ENCODE measurements around the gene C10orf67. TPM values are rescaled to one million over a fixed set of nuclear protein-coding genes. Genes with fewer than 3 reads are reported as not detected.
A peak's percentile ranks its signal among the peaks of the same experiment; 100 is the strongest.

Gene C10orf67
- total RNA-seq, 1 experiment from 2014 or later = not detected

DNA sequence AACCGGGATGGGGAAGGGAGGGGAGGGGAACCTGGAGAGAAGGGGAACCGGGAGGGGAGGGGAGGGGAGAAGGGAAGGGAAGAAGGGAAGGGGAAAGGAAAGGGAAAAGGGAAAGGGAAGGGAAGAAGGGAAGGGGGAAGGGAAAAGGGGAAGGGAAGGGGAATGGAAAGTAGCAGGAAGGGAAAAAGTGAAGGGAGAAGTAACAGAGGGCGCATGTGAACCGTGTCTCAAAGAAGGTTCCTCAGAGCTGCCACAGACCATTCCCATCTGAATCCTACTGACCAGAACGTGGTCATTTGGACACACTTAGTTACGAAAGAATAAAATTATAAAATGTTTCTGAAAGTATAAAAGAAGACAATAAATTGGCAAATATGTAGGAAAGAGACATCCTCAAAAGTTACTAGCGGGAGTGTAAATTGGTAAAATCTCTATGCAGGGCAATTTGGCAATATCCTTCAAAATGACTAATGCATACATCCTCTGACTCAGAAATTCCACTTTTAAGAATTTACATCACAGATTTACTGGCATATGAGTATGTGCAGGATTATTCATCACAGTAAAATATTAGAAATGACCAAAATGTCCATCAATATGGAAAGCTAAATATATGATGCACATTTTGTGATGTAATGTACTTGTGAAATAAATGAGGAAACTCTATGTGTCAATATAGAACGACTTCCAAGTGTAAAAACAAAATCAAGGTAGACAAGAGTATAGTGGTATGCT is 12.9 kb downstream of the C10orf67 start:
- H3K4me2 ChIP-seq (ENCODE audit: low read length) = no peak overlapping the region
- ChIA-PET CTCF (interaction anchor here (0.9 kb wide), 1 partner anchor 17 kb away, joined by 3 read pairs; no protein-coding TSS in a partner anchor), RAD21 (ENCODE audit: low non-redundant PET in 1 of 2, low total read pairs in 2 of 2, uncharacterized antibody in 2 of 2, unreplicated experiment in 2 of 2) (no interaction called here), POLR2A (no interaction called here)
- no peaks in the 10 kb centered on the region for H3K79me2 ChIP-seq (ENCODE audit: insufficient read depth, low read length)
- no peaks in the 10 kb centered on the region for H3K9me2 ChIP-seq (ENCODE audit: insufficient read depth)
- H3K27me3 ChIP-seq (ENCODE audit: insufficient read depth, low read length) = peaks cover 7% of the 10 kb centered on the region
- H3K4me3 ChIP-seq (replicated peaks in 1 of 2; ENCODE audit: low read depth in 1 of 2, low read length in 2 of 2) = no peak overlapping the region
- no peak for DNase-seq (ENCODE audit: low read depth, low spot score)
- intact Hi-C loops (cut with micrococcal nuclease) = no loop called here
- no peak overlapping the region for H3K27ac ChIP-seq (ENCODE audit: low read depth, low read length)
- H3K4me1 ChIP-seq (ENCODE audit: control insufficient read depth in 1 of 2, insufficient read depth in 2 of 2, low read length in 2 of 2) = peaks cover 0 to 6% of the 10 kb centered on the region in 2 experiments; a peak in 1 of 4 replicates
- no peak overlapping the region for H3K9ac ChIP-seq (ENCODE audit: low read length)
- no peak for ATAC-seq
- H3K36me3 ChIP-seq (ENCODE audit: control insufficient read depth in 1 of 2, insufficient read depth in 2 of 2, low read length in 2 of 2) = no peaks in the 10 kb centered on the region
- TF ChIP-seq CBX3 (IDR thresholded peaks at IDR 0.05; ENCODE audit: low read depth) = no peak
- peak; percentile 33; the same call in 1 of the 2 replicates for TF ChIP-seq FOSL1 (IDR thresholded peaks at IDR 0.05; ENCODE audit: low read depth)
- no TSS peak for BruUV-seq (replicated peaks)
- H3K9me3 ChIP-seq (ENCODE audit: control insufficient read depth in 1 of 2, insufficient read depth in 1 of 2, low read depth in 1 of 2, low read length in 2 of 2) = no peaks in the 10 kb centered on the region
- H4K20me1 ChIP-seq (ENCODE audit: insufficient read depth) = no peaks in the 10 kb centered on the region
- H2AFZ ChIP-seq (ENCODE audit: low read depth, low read length, poor library complexity, severe bottlenecking) = no peak overlapping the region

DNA sequence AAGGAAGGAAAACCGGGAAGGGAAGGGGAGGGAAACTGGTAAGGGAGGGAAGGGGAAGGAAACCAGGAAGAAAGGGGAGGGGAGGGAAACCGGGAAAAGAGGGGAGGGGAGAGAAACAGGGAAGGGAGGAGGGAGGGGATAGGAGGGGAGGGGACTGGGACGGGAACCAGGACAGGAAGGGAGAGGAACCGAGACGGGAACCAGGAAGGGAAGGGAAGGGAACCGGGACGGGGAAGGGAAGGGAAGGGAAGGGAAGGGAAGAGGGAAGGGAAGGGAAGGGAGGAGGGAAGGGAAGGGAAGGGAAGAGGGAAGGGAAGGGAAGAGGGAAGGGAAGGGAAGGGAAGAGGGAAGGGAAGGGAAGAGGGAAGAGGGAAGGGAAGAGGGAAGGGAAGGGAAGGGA is 13.6 kb downstream of the C10orf67 start:
- H3K4me1 ChIP-seq (ENCODE audit: control insufficient read depth in 1 of 2, insufficient read depth in 2 of 2, low read length in 2 of 2) = peaks cover 0 to 6% of the 10 kb centered on the region in 2 experiments; a peak in 1 of 4 replicates
- no peaks in the 10 kb centered on the region for H4K20me1 ChIP-seq (ENCODE audit: insufficient read depth)
- ChIA-PET RAD21 (ENCODE audit: low non-redundant PET in 1 of 2, low total read pairs in 2 of 2, uncharacterized antibody in 2 of 2, unreplicated experiment in 2 of 2) (no interaction called here), POLR2A (no interaction called here), CTCF (no interaction called here)
- intact Hi-C loops (cut with micrococcal nuclease) = no loop called here
- DNase-seq (ENCODE audit: low read depth, low spot score) (no peak), ATAC-seq (no peak)
- no peaks in the 10 kb centered on the region for H3K79me2 ChIP-seq (ENCODE audit: insufficient read depth, low read length)
- H2AFZ ChIP-seq (ENCODE audit: low read depth, low read length, poor library complexity, severe bottlenecking) = no peak overlapping the region
- H3K9me3 ChIP-seq (ENCODE audit: control insufficient read depth in 1 of 2, insufficient read depth in 1 of 2, low read depth in 1 of 2, low read length in 2 of 2) = no peaks in the 10 kb centered on the region
- H3K9ac ChIP-seq (ENCODE audit: low read length) = no peak overlapping the region
- H3K9me2 ChIP-seq (ENCODE audit: insufficient read depth) = no peaks in the 10 kb centered on the region
- no peak for TF ChIP-seq ZFX (IDR thresholded peaks at IDR 0.05)
- no peak for TF ChIP-seq SP1 (IDR thresholded peaks at IDR 0.05; ENCODE audit: low read depth)
- TF ChIP-seq CBX3 (IDR thresholded peaks at IDR 0.05; ENCODE audit: low read depth) = no peak
- no peak for TF ChIP-seq RAD21 (IDR thresholded peaks at IDR 0.05; ENCODE audit: low read depth)
- TF ChIP-seq SIN3A (IDR thresholded peaks at IDR 0.05; ENCODE audit: low read depth) = no peak
- no peak for TF ChIP-seq ZNF274 (IDR thresholded peaks at IDR 0.05; ENCODE audit: low read depth, low read length)
- TF ChIP-seq ELF1 (IDR thresholded peaks at IDR 0.05; ENCODE audit: borderline replicate concordance, low read depth) = no peak
- no peak for TF ChIP-seq FOSL1 (IDR thresholded peaks at IDR 0.05; ENCODE audit: low read depth)
- TF ChIP-seq, protein P1, sequence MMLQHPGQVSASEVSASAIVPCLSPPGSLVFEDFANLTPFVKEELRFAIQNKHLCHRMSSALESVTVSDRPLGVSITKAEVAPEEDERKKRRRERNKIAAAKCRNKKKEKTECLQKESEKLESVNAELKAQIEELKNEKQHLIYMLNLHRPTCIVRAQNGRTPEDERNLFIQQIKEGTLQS (IDR thresholded peaks at IDR 0.05) = no peak
- TF ChIP-seq, protein P2, sequence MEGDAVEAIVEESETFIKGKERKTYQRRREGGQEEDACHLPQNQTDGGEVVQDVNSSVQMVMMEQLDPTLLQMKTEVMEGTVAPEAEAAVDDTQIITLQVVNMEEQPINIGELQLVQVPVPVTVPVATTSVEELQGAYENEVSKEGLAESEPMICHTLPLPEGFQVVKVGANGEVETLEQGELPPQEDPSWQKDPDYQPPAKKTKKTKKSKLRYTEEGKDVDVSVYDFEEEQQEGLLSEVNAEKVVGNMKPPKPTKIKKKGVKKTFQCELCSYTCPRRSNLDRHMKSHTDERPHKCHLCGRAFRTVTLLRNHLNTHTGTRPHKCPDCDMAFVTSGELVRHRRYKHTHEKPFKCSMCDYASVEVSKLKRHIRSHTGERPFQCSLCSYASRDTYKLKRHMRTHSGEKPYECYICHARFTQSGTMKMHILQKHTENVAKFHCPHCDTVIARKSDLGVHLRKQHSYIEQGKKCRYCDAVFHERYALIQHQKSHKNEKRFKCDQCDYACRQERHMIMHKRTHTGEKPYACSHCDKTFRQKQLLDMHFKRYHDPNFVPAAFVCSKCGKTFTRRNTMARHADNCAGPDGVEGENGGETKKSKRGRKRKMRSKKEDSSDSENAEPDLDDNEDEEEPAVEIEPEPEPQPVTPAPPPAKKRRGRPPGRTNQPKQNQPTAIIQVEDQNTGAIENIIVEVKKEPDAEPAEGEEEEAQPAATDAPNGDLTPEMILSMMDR (IDR thresholded peaks at IDR 0.05 in 2 of 3, conservative IDR thresholded peaks at IDR 0.05 in 1 of 3; ENCODE audit: borderline replicate concordance in 1 of 3, insufficient read depth in 1 of 3, low read depth in 2 of 3, low read length in 2 of 3) = no peak
- TF ChIP-seq, protein P3, sequence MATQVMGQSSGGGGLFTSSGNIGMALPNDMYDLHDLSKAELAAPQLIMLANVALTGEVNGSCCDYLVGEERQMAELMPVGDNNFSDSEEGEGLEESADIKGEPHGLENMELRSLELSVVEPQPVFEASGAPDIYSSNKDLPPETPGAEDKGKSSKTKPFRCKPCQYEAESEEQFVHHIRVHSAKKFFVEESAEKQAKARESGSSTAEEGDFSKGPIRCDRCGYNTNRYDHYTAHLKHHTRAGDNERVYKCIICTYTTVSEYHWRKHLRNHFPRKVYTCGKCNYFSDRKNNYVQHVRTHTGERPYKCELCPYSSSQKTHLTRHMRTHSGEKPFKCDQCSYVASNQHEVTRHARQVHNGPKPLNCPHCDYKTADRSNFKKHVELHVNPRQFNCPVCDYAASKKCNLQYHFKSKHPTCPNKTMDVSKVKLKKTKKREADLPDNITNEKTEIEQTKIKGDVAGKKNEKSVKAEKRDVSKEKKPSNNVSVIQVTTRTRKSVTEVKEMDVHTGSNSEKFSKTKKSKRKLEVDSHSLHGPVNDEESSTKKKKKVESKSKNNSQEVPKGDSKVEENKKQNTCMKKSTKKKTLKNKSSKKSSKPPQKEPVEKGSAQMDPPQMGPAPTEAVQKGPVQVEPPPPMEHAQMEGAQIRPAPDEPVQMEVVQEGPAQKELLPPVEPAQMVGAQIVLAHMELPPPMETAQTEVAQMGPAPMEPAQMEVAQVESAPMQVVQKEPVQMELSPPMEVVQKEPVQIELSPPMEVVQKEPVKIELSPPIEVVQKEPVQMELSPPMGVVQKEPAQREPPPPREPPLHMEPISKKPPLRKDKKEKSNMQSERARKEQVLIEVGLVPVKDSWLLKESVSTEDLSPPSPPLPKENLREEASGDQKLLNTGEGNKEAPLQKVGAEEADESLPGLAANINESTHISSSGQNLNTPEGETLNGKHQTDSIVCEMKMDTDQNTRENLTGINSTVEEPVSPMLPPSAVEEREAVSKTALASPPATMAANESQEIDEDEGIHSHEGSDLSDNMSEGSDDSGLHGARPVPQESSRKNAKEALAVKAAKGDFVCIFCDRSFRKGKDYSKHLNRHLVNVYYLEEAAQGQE (IDR thresholded peaks at IDR 0.05; ENCODE audit: low read depth) = no peak
- peaks cover 12% of the 10 kb centered on the region for H3K27me3 ChIP-seq (ENCODE audit: insufficient read depth, low read length)
- no TSS peak for BruUV-seq (replicated peaks)
- H3K4me3 ChIP-seq (replicated peaks in 1 of 2; ENCODE audit: low read depth in 1 of 2, low read length in 2 of 2) = no peak overlapping the region
- H3K4me2 ChIP-seq (ENCODE audit: low read length) = no peak overlapping the region
- no peak overlapping the region for H3K27ac ChIP-seq (ENCODE audit: low read depth, low read length)
- H3K36me3 ChIP-seq (ENCODE audit: control insufficient read depth in 1 of 2, insufficient read depth in 2 of 2, low read length in 2 of 2) = no peaks in the 10 kb centered on the region

Data from HCT116 (cell line).